Endothelial cell (in vitro differentiated cells): ENCODE data around the gene SRRM5. TPM values are rescaled to one million over a fixed set of nuclear protein-coding genes. Genes with fewer than 3 reads are reported as not detected.
"Not testable (repeated sequence)": the region's sequence is repeated elsewhere in the genome, so short reads cannot be mapped to it uniquely, and the experiment has no call there.

Experiments
- DNase-seq: peaks from one replicate; pipeline ENCODE4 v3.0.0; 2021; ENCODE audit warnings: low spot score
- H3K27ac Mint-ChIP-seq: one replicate; pipeline ENCODE4 v1.8.0; 2021; ENCODE audit warnings: mixed read lengths, inconsistent platforms; ENCODE audit not compliant: unreplicated experiment
- H3K27me3 Mint-ChIP-seq: one replicate; pipeline ENCODE4 v1.8.0; 2021; ENCODE audit warnings: mild to moderate bottlenecking, moderate library complexity, mixed read lengths, inconsistent platforms; ENCODE audit not compliant: unreplicated experiment
- H3K36me3 Mint-ChIP-seq: one replicate; pipeline ENCODE4 v1.8.0; 2021; ENCODE audit warnings: mild to moderate bottlenecking, low read depth, mixed read lengths, inconsistent platforms; ENCODE audit not compliant: unreplicated experiment
- H3K4me1 Mint-ChIP-seq: one replicate; pipeline ENCODE4 v1.8.0; 2021; ENCODE audit warnings: mild to moderate bottlenecking, mixed read lengths, inconsistent platforms; ENCODE audit not compliant: unreplicated experiment
- H3K4me3 Mint-ChIP-seq: one replicate; pipeline ENCODE4 v1.8.0; 2021; ENCODE audit warnings: mild to moderate bottlenecking, mixed read lengths, inconsistent platforms; ENCODE audit not compliant: unreplicated experiment
- H3K9me3 Mint-ChIP-seq: one replicate; pipeline ENCODE4 v1.8.0; 2021; ENCODE audit warnings: mixed read lengths, inconsistent platforms; ENCODE audit not compliant: unreplicated experiment
- CTCF ChIP-seq: fragments of 200-600 bp; sonication (generic); IDR thresholded peaks from one replicate; pipeline ENCODE4 v1.5.0; 2021; ENCODE audit warnings: antibody characterized with exemption; ENCODE audit not compliant: unreplicated experiment
- total RNA-seq: library from RNA; stranded (reverse); fragmentation: NEBNext Ultra II Directional; extraction: Animal tissue kit (Norgen Biotek cat#: 25700); gene quantifications from one replicate; pipeline ENCODE4 v1.2.1, GENCODE V29; 2021; ENCODE audit not compliant: unreplicated experiment

The SRRM5 gene
- total RNA-seq, 1 donor from 2014 or later: 0.26 TPM

DNA sequence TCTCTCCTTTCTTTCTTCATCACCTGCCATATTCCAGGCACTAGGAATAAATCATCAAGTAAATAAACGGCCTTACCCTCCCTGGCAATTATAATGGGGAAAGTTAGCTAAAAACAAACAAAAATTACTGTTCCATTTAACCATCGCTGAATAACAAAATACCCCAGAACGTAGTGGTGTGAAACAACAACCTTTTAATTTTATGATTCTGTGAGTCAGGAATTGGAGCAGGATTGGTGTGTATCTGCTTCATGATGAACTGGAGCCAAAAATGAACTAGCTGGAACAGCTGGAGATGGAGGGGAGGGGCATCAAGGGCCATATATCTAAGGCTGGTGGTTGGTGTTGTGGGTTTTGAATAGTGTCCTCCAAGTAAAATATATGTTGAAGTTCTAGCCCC, 31.4 kb downstream of the SRRM5 start:
- Mint-ChIP-seq H3K9me3 (no peaks in the 10 kb centered on the region), H3K27me3 (peaks cover 22% of the 10 kb centered on the region), H3K4me1 (peaks cover 6% of the 10 kb centered on the region), H3K4me3 (no peak overlapping the region), H3K36me3 (peaks cover 17% of the 10 kb centered on the region), H3K27ac (no peak overlapping the region)
- no peak for DNase-seq
- TF ChIP-seq CTCF: no peak

DNA sequence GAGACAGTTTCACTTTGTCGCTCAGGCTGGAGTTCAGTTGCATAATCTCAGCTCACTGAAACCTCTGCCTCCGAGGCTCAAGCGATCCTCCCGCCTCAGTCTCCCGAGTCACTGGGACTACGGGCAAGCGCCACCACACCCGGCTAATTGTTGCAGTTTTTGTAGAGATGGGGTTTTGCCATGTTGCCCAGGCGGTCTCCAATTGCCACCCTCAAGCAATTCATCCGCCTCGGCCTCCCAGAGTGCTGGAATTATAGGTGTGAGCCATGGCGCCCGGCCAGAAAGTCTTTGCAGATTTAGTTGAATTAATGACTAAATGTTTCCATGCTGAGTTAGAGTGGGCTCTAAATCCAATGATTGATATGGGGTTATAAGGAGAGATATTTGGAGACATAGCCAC, 32.3 kb downstream of the SRRM5 start:
- peaks cover 13% of the 10 kb centered on the region for H3K36me3 Mint-ChIP-seq
- DNase-seq: no peak
- H3K9me3 Mint-ChIP-seq: no peaks in the 10 kb centered on the region
- H3K4me3 Mint-ChIP-seq: no peak overlapping the region
- TF ChIP-seq CTCF: no peak
- no peak overlapping the region for H3K27ac Mint-ChIP-seq
- H3K4me1 Mint-ChIP-seq: peaks cover under 1% of the 10 kb centered on the region
- peaks cover 14% of the 10 kb centered on the region for H3K27me3 Mint-ChIP-seq

- Mint-ChIP-seq H3K27me3 (peaks cover 8% of the 10 kb centered on the region), H3K9me3 (no peaks in the 10 kb centered on the region), H3K4me1 (peaks cover 3% of the 10 kb centered on the region), H3K4me3 (no peak overlapping the region), H3K36me3 (peaks cover 13% of the 10 kb centered on the region), H3K27ac (no peak overlapping the region)
- TF ChIP-seq CTCF: no peak
- no peak for DNase-seq
Observed at GRCh38 chr19:43648633-43649032, 36.7 kb downstream of the SRRM5 start.

DNA sequence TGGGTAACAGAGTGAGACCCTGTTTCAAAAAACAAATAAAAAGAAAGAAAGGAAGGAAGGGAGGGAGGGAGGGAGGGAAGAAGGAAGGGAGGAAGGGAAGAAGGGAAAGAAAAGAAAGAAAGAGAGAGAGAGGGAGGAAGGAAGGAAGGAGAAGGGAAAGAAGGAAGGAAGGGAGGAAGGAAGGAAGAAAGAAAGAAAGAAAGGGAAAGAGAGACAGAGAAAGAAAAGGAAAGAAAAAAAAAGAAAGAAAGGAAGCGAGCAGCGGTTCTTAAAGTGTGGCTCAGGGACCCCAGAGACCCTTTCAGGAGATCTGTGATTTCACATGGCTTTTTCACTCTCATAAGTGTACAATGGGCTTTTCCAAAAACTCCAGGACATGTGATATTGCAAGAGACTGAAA, 37.6 kb downstream of the SRRM5 start:
- H3K27ac Mint-ChIP-seq: no peak overlapping the region
- H3K36me3 Mint-ChIP-seq: peaks cover 13% of the 10 kb centered on the region
- DNase-seq: no peak
- H3K9me3 Mint-ChIP-seq: no peaks in the 10 kb centered on the region
- no peak overlapping the region for H3K4me3 Mint-ChIP-seq
- H3K4me1 Mint-ChIP-seq: peaks cover 3% of the 10 kb centered on the region
- peaks cover 8% of the 10 kb centered on the region for H3K27me3 Mint-ChIP-seq
- TF ChIP-seq CTCF: no peak

- H3K27me3 Mint-ChIP-seq, H3K27ac Mint-ChIP-seq, H3K4me1 Mint-ChIP-seq, H3K9me3 Mint-ChIP-seq, H3K4me3 Mint-ChIP-seq, DNase-seq: not testable (repeated sequence)
- H3K36me3 Mint-ChIP-seq: peaks cover 15% of the 10 kb centered on the region
Observed at GRCh38 chr19:43650276-43650675, 38.4 kb downstream of the SRRM5 start.
